Measurements from ENCODE around the gene PLA2G6.
A peak's percentile ranks its signal among the peaks of the same experiment; 100 is the strongest.

PLA2G6 gene

GRCh38 chr22:38221908-38222796, 40.5 kb upstream of the PLA2G6 start:
- Histone ChIP-seq H3K9me3 (ENCODE audit: control insufficient read depth, low read length) (no peaks in the 10 kb centered on the region), H3K4me3 (ENCODE audit: insufficient read depth, low read depth, low read length) (no peak overlapping the region), H3K27me3 (ENCODE audit: control insufficient read depth, insufficient read depth, low read length, poor library complexity, severe bottlenecking) (no peaks in the 10 kb centered on the region), H3K4me1 (ENCODE audit: control insufficient read depth, insufficient read depth, low read length) (peaks cover 14% of the 10 kb centered on the region), H3K27ac (ENCODE audit: insufficient read depth, low read depth, low read length, poor library complexity, severe bottlenecking) (no peak overlapping the region), H3K36me3 (ENCODE audit: control insufficient read depth, insufficient read depth, low read length) (peaks cover 9% of the 10 kb centered on the region)
- 93 to 94% methylated on average over 25 of the region's 25 CpGs for WGBS, 2 experiments

DNA sequence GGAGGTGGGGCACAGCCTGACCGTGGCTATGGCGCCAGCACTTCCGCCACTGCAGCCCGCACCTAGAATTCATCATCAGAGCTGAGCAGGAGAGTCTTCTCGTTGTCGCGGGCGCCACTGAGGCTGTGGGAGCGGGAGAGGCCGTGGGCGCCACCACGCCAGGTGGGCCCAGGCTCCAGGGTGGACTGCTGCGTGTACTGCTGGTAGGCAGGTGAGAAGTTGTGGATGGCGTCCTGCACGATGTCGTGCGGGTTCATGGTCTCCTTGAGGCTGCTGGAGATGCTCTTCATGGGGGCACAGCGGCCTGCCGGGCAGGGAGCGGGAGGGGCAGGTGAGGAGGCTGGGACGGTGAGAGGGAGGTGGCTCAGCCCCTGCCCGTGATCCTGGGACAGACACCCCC, 39.8 kb upstream of the PLA2G6 start:
- WGBS, 2 experiments = 95 to 97% methylated on average over 22 of the region's 22 CpGs
- Histone ChIP-seq H3K4me1 (ENCODE audit: control insufficient read depth, insufficient read depth, low read length) (peaks cover 14% of the 10 kb centered on the region), H3K27me3 (ENCODE audit: control insufficient read depth, insufficient read depth, low read length, poor library complexity, severe bottlenecking) (no peaks in the 10 kb centered on the region), H3K4me3 (ENCODE audit: insufficient read depth, low read depth, low read length) (no peak overlapping the region), H3K9me3 (ENCODE audit: control insufficient read depth, low read length) (no peaks in the 10 kb centered on the region), H3K27ac (ENCODE audit: insufficient read depth, low read depth, low read length, poor library complexity, severe bottlenecking) (no peak overlapping the region), H3K36me3 (ENCODE audit: control insufficient read depth, insufficient read depth, low read length) (peaks cover 9% of the 10 kb centered on the region)

- Histone ChIP-seq H3K27me3 (ENCODE audit: control insufficient read depth, insufficient read depth, low read length, poor library complexity, severe bottlenecking) (no peaks in the 10 kb centered on the region), H3K4me1 (ENCODE audit: control insufficient read depth, insufficient read depth, low read length) (peaks cover 14% of the 10 kb centered on the region), H3K9me3 (ENCODE audit: control insufficient read depth, low read length) (no peaks in the 10 kb centered on the region), H3K27ac (ENCODE audit: insufficient read depth, low read depth, low read length, poor library complexity, severe bottlenecking) (no peak overlapping the region), H3K36me3 (ENCODE audit: control insufficient read depth, insufficient read depth, low read length) (peaks cover 9% of the 10 kb centered on the region), H3K4me3 (ENCODE audit: insufficient read depth, low read depth, low read length) (no peak overlapping the region)
- 92% methylated on average over 22 of the region's 22 CpGs for WGBS, 2 experiments
These were observed 39.2 kb upstream of the PLA2G6 start for GRCh38 chr22:38220653-38221386.

GRCh38 chr22:38220163-38220562, 38.5 kb upstream of the PLA2G6 start:
- Histone ChIP-seq H3K9me3 (ENCODE audit: control insufficient read depth, low read length) (no peaks in the 10 kb centered on the region), H3K27ac (ENCODE audit: insufficient read depth, low read depth, low read length, poor library complexity, severe bottlenecking) (no peak overlapping the region), H3K4me1 (ENCODE audit: control insufficient read depth, insufficient read depth, low read length) (peaks cover 19% of the 10 kb centered on the region), H3K36me3 (ENCODE audit: control insufficient read depth, insufficient read depth, low read length) (peaks cover 4% of the 10 kb centered on the region), H3K27me3 (ENCODE audit: control insufficient read depth, insufficient read depth, low read length, poor library complexity, severe bottlenecking) (no peaks in the 10 kb centered on the region), H3K4me3 (ENCODE audit: insufficient read depth, low read depth, low read length) (no peak overlapping the region)
- WGBS, 2 experiments = 86 to 88% methylated on average over 8 of the region's 8 CpGs

GRCh38 chr22:38219632-38220031, 38.0 kb upstream of the PLA2G6 start:
- no peaks in the 10 kb centered on the region for H3K27me3 ChIP-seq (ENCODE audit: control insufficient read depth, insufficient read depth, low read length, poor library complexity, severe bottlenecking)
- 77 to 82% methylated on average over 10 of the region's 10 CpGs for WGBS, 2 experiments
- no peak overlapping the region for H3K27ac ChIP-seq (ENCODE audit: insufficient read depth, low read depth, low read length, poor library complexity, severe bottlenecking)
- no peaks in the 10 kb centered on the region for H3K36me3 ChIP-seq (ENCODE audit: control insufficient read depth, insufficient read depth, low read length)
- peaks cover 23% of the 10 kb centered on the region for H3K4me1 ChIP-seq (ENCODE audit: control insufficient read depth, insufficient read depth, low read length)
- no peak overlapping the region for H3K4me3 ChIP-seq (ENCODE audit: insufficient read depth, low read depth, low read length)
- no peaks in the 10 kb centered on the region for H3K9me3 ChIP-seq (ENCODE audit: control insufficient read depth, low read length)

- Histone ChIP-seq H3K36me3 (ENCODE audit: control insufficient read depth, insufficient read depth, low read length) (no peaks in the 10 kb centered on the region), H3K27me3 (ENCODE audit: control insufficient read depth, insufficient read depth, low read length, poor library complexity, severe bottlenecking) (peaks cover 4% of the 10 kb centered on the region), H3K9me3 (ENCODE audit: control insufficient read depth, low read length) (no peaks in the 10 kb centered on the region), H3K4me1 (ENCODE audit: control insufficient read depth, insufficient read depth, low read length) (peaks cover 23% of the 10 kb centered on the region), H3K4me3 (ENCODE audit: insufficient read depth, low read depth, low read length) (no peak overlapping the region), H3K27ac (ENCODE audit: insufficient read depth, low read depth, low read length, poor library complexity, severe bottlenecking) (peak overlapping the region; percentile 72)
- 56 to 59% methylated on average over 25 of the region's 25 CpGs for WGBS, 2 experiments
These were observed 37.3 kb upstream of the PLA2G6 start for GRCh38 chr22:38218661-38219622.

GRCh38 chr22:38215156-38216038, 33.8 kb upstream of the PLA2G6 start:
- Histone ChIP-seq H3K4me3 (ENCODE audit: insufficient read depth, low read depth, low read length) (no peak overlapping the region), H3K27ac (ENCODE audit: insufficient read depth, low read depth, low read length, poor library complexity, severe bottlenecking) (no peak overlapping the region), H3K4me1 (ENCODE audit: control insufficient read depth, insufficient read depth, low read length) (peaks cover 23% of the 10 kb centered on the region), H3K9me3 (ENCODE audit: control insufficient read depth, low read length) (no peaks in the 10 kb centered on the region), H3K27me3 (ENCODE audit: control insufficient read depth, insufficient read depth, low read length, poor library complexity, severe bottlenecking) (peaks cover 5% of the 10 kb centered on the region), H3K36me3 (ENCODE audit: control insufficient read depth, insufficient read depth, low read length) (no peaks in the 10 kb centered on the region)
- WGBS, 2 experiments = 84 to 88% methylated on average over 11 of the region's 11 CpGs

GRCh38 chr22:38214302-38215056, 32.8 kb upstream of the PLA2G6 start:
- Histone ChIP-seq H3K27me3 (ENCODE audit: control insufficient read depth, insufficient read depth, low read length, poor library complexity, severe bottlenecking) (peaks cover 5% of the 10 kb centered on the region), H3K4me1 (ENCODE audit: control insufficient read depth, insufficient read depth, low read length) (peaks cover 23% of the 10 kb centered on the region), H3K36me3 (ENCODE audit: control insufficient read depth, insufficient read depth, low read length) (no peaks in the 10 kb centered on the region), H3K9me3 (ENCODE audit: control insufficient read depth, low read length) (no peaks in the 10 kb centered on the region), H3K4me3 (ENCODE audit: insufficient read depth, low read depth, low read length) (no peak overlapping the region), H3K27ac (ENCODE audit: insufficient read depth, low read depth, low read length, poor library complexity, severe bottlenecking) (no peak overlapping the region)
- WGBS, 2 experiments = 62 to 66% methylated on average over 81 of the region's 81 CpGs

- H3K9me3 ChIP-seq (ENCODE audit: control insufficient read depth, low read length) = no peaks in the 10 kb centered on the region
- no peak overlapping the region for H3K27ac ChIP-seq (ENCODE audit: insufficient read depth, low read depth, low read length, poor library complexity, severe bottlenecking)
- no peak overlapping the region for H3K4me3 ChIP-seq (ENCODE audit: insufficient read depth, low read depth, low read length)
- no peaks in the 10 kb centered on the region for H3K36me3 ChIP-seq (ENCODE audit: control insufficient read depth, insufficient read depth, low read length)
- H3K4me1 ChIP-seq (ENCODE audit: control insufficient read depth, insufficient read depth, low read length) = peaks cover 20% of the 10 kb centered on the region
- WGBS, 2 experiments = 78 to 80% methylated on average over 8 of the region's 8 CpGs
- peaks cover 5% of the 10 kb centered on the region for H3K27me3 ChIP-seq (ENCODE audit: control insufficient read depth, insufficient read depth, low read length, poor library complexity, severe bottlenecking)
These were observed 32.3 kb upstream of the PLA2G6 start for GRCh38 chr22:38213990-38214301.
